Measurements from ENCODE around the gene SERAC1.

GRCh38 chr6:158115102-158115501 is 53.0 kb downstream of the SERAC1 start:
- no peak for TF ChIP-seq REST (IDR thresholded peaks at IDR 0.05; ENCODE audit: low read depth, low read length)
- no peak for TF ChIP-seq SIN3A (IDR thresholded peaks at IDR 0.05; ENCODE audit: borderline replicate concordance, low read depth, low read length)
- TF ChIP-seq, protein P1, sequence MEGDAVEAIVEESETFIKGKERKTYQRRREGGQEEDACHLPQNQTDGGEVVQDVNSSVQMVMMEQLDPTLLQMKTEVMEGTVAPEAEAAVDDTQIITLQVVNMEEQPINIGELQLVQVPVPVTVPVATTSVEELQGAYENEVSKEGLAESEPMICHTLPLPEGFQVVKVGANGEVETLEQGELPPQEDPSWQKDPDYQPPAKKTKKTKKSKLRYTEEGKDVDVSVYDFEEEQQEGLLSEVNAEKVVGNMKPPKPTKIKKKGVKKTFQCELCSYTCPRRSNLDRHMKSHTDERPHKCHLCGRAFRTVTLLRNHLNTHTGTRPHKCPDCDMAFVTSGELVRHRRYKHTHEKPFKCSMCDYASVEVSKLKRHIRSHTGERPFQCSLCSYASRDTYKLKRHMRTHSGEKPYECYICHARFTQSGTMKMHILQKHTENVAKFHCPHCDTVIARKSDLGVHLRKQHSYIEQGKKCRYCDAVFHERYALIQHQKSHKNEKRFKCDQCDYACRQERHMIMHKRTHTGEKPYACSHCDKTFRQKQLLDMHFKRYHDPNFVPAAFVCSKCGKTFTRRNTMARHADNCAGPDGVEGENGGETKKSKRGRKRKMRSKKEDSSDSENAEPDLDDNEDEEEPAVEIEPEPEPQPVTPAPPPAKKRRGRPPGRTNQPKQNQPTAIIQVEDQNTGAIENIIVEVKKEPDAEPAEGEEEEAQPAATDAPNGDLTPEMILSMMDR (IDR thresholded peaks at IDR 0.05): no peak
- TF ChIP-seq MAX (IDR thresholded peaks at IDR 0.05; ENCODE audit: low read depth): no peak
- no peak for TF ChIP-seq RAD21 (IDR thresholded peaks at IDR 0.05; ENCODE audit: low read length)
- TF ChIP-seq TAF1 (IDR thresholded peaks at IDR 0.05; ENCODE audit: borderline replicate concordance, low read depth, low read length): no peak
- TF ChIP-seq EZH2phosphoT487 (IDR thresholded peaks at IDR 0.05; ENCODE audit: borderline replicate concordance, low read depth): no peak
- no peak for TF ChIP-seq YY1 (IDR thresholded peaks at IDR 0.05; ENCODE audit: low read depth)
- TF ChIP-seq RFX5 (IDR thresholded peaks at IDR 0.05; ENCODE audit: low read length): no peak
- TF ChIP-seq, protein P2, sequence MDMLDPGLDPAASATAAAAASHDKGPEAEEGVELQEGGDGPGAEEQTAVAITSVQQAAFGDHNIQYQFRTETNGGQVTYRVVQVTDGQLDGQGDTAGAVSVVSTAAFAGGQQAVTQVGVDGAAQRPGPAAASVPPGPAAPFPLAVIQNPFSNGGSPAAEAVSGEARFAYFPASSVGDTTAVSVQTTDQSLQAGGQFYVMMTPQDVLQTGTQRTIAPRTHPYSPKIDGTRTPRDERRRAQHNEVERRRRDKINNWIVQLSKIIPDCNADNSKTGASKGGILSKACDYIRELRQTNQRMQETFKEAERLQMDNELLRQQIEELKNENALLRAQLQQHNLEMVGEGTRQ (IDR thresholded peaks at IDR 0.05; ENCODE audit: borderline replicate concordance, low read depth, low read length): no peak
- TF ChIP-seq RCOR1 (IDR thresholded peaks at IDR 0.05; ENCODE audit: low read length): no peak

Measured in SK-N-SH (cell line).